Gastrocnemius medialis (tissue), 4 donors: Measurements from ENCODE around the gene CDK13.

Experiments used
- CTCF ChIP-seq, 5 experiments: fragments of 450-650 bp in 3 of 5; fragments of 200-600 bp in 2 of 5; sonication (generic) in 2 of 5; IDR thresholded peaks in 4 of 5; conservative IDR thresholded peaks in 1 of 5; 1 replicate in 4 of 5; 2 replicates in 1 of 5; pipeline ENCODE4 v1.5.1; 2016 to 2019; ENCODE audit warnings: antibody characterized with exemption in 5 of 5, mild to moderate bottlenecking in 3 of 5, moderate library complexity in 3 of 5
- POLR2A ChIP-seq, 2 donors: fragments of 450-650 bp; IDR thresholded peaks; one replicate each; pipeline ENCODE4 v1.6.1; 2017; ENCODE audit warnings: antibody characterized with exemption in 2 of 2, mild to moderate bottlenecking in 2 of 2, moderate library complexity in 2 of 2

DNA sequence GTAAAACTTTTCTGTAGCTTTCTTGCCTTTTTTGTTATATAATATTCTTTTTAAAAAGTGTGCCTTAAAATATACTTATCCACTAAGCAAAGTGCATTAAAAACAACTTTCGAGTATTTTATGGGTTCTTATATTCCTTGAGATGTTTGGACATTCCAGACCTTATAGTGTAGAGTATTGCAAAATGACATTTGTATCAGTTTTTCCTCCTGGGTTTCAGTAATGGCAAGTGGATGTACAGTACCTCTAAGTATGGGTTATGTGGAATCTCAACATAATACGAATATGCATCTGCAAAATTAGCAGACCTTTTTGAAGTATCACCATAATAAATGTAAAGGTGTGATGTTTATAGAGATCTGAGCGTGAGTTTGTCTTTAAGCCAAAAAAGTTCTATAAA lies 2.7 kb downstream of the CDK13 start:
- TF ChIP-seq POLR2A (IDR thresholded peaks at IDR 0.05), result no peak
- no peak for TF ChIP-seq CTCF (IDR thresholded peaks at IDR 0.05 in 4 of 5, conservative IDR thresholded peaks at IDR 0.05 in 1 of 5)
